Transverse colon (tissue), 3 donors: ENCODE results near the gene GTF2I.

Experiments
- EP300 ChIP-seq: sonication (generic); formaldehyde crosslinking; IDR thresholded peaks from one replicate; pipeline ENCODE4 v1.6.1; 2017; ENCODE audit warnings: antibody characterized with exemption, low read depth
- POLR2A ChIP-seq: fragments of 450-650 bp; IDR thresholded peaks from one replicate; pipeline ENCODE4 v1.6.1; 2016; ENCODE audit warnings: antibody characterized with exemption, mild to moderate bottlenecking, moderate library complexity
- TF ChIP-seq, protein P1 (sequence below), 5 experiments: fragments of 200-600 bp in 3 of 5; fragments of 450-650 bp in 2 of 5; sonication (generic) in 3 of 5; IDR thresholded peaks; 1 replicate in 2 of 5; 2 replicates in 3 of 5; pipeline ENCODE4 v1.5.1; 2016 to 2017; ENCODE audit warnings: antibody characterized with exemption in 5 of 5, inconsistent platforms in 3 of 5, mild to moderate bottlenecking in 2 of 5, moderate library complexity in 1 of 5

DNA sequence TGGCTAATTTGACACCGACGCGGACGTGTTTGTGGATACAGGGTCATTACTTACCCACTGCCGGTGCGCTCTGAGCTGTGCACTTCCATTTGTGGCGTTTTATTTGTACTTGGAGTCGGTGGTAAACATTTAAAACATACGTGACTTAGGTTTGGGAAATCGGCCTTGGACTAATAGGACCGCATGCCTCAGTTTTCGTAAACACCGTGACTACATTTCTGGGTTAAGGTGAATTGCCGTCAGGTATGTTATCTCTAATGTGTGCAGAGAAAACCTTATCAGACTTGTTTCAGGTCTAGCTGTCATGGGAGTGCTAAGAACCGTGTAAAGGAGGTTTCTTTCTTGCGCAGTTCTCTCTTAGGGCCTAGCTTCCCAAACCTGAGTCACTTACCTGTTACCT, 64.6 kb downstream of the GTF2I start:
- TF ChIP-seq, protein P1, sequence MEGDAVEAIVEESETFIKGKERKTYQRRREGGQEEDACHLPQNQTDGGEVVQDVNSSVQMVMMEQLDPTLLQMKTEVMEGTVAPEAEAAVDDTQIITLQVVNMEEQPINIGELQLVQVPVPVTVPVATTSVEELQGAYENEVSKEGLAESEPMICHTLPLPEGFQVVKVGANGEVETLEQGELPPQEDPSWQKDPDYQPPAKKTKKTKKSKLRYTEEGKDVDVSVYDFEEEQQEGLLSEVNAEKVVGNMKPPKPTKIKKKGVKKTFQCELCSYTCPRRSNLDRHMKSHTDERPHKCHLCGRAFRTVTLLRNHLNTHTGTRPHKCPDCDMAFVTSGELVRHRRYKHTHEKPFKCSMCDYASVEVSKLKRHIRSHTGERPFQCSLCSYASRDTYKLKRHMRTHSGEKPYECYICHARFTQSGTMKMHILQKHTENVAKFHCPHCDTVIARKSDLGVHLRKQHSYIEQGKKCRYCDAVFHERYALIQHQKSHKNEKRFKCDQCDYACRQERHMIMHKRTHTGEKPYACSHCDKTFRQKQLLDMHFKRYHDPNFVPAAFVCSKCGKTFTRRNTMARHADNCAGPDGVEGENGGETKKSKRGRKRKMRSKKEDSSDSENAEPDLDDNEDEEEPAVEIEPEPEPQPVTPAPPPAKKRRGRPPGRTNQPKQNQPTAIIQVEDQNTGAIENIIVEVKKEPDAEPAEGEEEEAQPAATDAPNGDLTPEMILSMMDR (IDR thresholded peaks at IDR 0.05), result no peak
- TF ChIP-seq POLR2A, result no peak
- TF ChIP-seq EP300, result no peak
